ENCODE data around the gene CHST15. TPM values are rescaled to one million over a fixed set of nuclear protein-coding genes. Genes with fewer than 3 reads are reported as not detected.
A peak's percentile ranks its signal among the peaks of the same experiment; 100 is the strongest.
"Not testable (repeated sequence)": the region's sequence is repeated elsewhere in the genome, so short reads cannot be mapped to it uniquely, and the experiment has no call there.

The CHST15 gene
- polyA plus RNA-seq, 1 experiment = 3.2 TPM

DNA sequence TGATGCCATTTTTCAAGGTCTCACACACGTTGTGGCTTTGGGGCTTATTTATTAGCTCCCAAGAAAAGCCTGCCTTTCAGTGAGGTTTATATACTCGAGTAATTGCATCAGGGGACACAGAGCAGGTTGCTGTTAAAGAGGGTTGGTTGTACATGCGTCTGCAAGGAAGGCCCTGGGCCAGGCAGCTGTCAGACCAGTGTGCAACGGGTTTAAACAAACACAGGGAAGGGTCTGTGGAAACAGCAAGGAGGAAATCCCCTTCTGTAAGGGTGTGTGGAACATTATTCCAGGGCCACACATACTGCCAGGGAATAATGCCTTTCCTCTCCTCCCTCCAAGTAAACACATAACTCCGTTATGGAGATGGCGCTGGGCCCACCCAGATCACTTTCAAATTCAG, 1.7 kb upstream of the CHST15 start:
- H3K27ac ChIP-seq (ENCODE audit: low read depth, low read length) = no peak overlapping the region
- H3K9me3 ChIP-seq (ENCODE audit: control insufficient read depth, insufficient read depth, low read length) = peaks cover 2% of the 10 kb centered on the region
- no peak overlapping the region for H3K4me3 ChIP-seq (ENCODE audit: low read depth, low read length)
- POLR2A ChIA-PET = no interaction called here
- H3K27me3 ChIP-seq (ENCODE audit: control insufficient read depth, insufficient read depth, low read length) = peaks cover 64% of the 10 kb centered on the region
- DNase-seq (ENCODE audit: low read depth, low spot score) = no peak
- TF ChIP-seq, protein P1, sequence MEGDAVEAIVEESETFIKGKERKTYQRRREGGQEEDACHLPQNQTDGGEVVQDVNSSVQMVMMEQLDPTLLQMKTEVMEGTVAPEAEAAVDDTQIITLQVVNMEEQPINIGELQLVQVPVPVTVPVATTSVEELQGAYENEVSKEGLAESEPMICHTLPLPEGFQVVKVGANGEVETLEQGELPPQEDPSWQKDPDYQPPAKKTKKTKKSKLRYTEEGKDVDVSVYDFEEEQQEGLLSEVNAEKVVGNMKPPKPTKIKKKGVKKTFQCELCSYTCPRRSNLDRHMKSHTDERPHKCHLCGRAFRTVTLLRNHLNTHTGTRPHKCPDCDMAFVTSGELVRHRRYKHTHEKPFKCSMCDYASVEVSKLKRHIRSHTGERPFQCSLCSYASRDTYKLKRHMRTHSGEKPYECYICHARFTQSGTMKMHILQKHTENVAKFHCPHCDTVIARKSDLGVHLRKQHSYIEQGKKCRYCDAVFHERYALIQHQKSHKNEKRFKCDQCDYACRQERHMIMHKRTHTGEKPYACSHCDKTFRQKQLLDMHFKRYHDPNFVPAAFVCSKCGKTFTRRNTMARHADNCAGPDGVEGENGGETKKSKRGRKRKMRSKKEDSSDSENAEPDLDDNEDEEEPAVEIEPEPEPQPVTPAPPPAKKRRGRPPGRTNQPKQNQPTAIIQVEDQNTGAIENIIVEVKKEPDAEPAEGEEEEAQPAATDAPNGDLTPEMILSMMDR (IDR thresholded peaks at IDR 0.05; ENCODE audit: low read depth, low read length) = no peak
- CTCF ChIA-PET = no interaction called here

DNA sequence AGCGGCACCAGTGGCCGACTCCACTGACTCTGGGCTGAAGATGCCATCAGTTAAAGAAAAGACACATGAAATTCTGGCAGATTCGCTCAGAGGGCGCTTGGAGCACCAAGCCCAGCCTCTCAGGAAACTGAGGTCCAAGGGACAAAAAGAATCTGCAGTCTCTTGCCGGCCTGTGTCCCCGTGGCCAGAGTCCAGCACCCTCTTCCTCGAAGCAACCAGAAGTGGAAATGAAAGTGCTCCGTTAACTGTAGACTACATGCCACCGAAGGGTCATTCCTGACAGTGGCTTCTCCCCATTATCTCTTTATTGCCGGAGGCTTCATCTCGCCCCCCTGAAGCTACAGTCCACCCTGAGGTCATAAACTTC, 1.0 kb upstream of the CHST15 start:
- TF ChIP-seq, protein P1 (IDR thresholded peaks at IDR 0.05; ENCODE audit: low read depth, low read length) = no peak
- Histone ChIP-seq H3K27ac (ENCODE audit: low read depth, low read length) (no peak overlapping the region), H3K4me3 (ENCODE audit: low read depth, low read length) (no peak overlapping the region), H3K9me3 (ENCODE audit: control insufficient read depth, insufficient read depth, low read length) (peaks cover 2% of the 10 kb centered on the region), H3K27me3 (ENCODE audit: control insufficient read depth, insufficient read depth, low read length) (peaks cover 71% of the 10 kb centered on the region)
- ChIA-PET POLR2A (no interaction called here), CTCF (no interaction called here)
- no peak for DNase-seq (ENCODE audit: low read depth, low spot score)

DNA sequence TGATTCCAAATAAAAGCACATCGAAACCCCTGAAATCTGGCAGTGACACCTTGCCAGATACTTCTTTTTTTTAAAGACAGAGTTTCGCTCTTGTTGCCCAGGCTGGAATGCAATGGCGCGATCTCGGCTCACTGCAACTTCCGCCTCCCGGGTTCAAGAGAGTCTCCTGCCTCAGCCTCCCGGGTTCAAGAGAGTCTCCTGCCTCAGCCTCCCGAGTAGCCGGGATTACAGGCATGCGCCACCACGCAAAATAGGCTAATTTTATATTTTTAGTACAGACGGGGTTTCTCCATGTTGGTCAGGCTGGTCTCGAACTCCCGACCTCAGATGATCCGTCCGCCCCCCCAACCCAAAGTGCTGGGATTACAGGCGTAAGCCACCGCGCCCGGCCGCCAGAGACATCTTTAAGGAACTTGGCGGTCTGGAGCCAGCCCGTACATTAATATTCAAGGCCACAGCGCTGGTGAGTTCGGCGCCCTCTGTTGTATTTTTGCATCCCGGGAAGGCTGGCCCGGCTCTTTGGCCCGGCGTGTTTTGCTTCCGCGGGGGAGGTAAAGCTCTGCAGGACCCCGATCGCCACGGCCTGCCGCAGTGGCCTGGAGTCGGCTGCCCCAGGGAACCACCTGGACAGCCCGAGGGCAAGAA, 498 bp upstream of the CHST15 start:
- DNase-seq (ENCODE audit: low read depth, low spot score); H3K9me3 ChIP-seq (ENCODE audit: control insufficient read depth, insufficient read depth, low read length); POLR2A ChIA-PET; H3K27ac ChIP-seq (ENCODE audit: low read depth, low read length); CTCF ChIA-PET: not testable (repeated sequence)
- Histone ChIP-seq H3K4me3 (ENCODE audit: low read depth, low read length) (peak overlapping the region; percentile 49), H3K27me3 (ENCODE audit: control insufficient read depth, insufficient read depth, low read length) (peaks cover 70% of the 10 kb centered on the region)

DNA sequence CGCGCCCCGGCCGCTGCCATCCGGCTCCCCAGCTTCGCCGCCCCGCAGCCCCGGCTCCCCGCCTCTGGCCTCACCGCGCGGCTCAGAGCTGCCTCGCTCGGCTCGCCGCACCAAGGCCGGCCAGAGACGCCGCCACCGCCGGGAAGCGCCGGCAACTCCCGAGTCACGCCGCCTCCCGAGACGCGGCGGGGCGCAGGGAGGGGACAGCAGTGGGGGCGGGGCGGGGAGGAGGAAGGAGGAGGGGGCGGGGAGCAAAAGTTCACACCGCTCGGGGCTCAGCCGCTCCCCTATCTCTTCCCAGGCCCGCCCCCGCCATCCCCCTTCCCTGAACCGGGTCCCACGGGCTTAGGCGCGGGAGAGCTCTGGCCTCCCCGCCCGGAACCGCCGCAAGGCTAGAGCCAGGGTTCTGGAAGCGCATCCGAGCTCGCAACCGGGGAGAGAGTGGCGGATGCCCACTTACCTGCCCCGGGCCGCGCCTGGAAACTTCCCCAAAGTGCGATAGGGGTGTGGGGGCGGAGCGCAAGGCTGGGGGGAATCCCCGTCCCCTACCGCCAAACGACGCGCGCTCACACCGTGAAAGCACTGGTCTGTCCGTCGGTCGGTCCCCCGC, 1.0 kb downstream of the CHST15 start:
- DNase-seq (ENCODE audit: low read depth, low spot score) = no peak
- POLR2A ChIA-PET = no interaction called here
- Histone ChIP-seq H3K4me3 (ENCODE audit: low read depth, low read length) (peak overlapping the region; percentile 46), H3K9me3 (ENCODE audit: control insufficient read depth, insufficient read depth, low read length) (peaks cover 2% of the 10 kb centered on the region), H3K27ac (ENCODE audit: low read depth, low read length) (no peak overlapping the region), H3K27me3 (ENCODE audit: control insufficient read depth, insufficient read depth, low read length) (peaks cover 65% of the 10 kb centered on the region)
- TF ChIP-seq, protein P1 (IDR thresholded peaks at IDR 0.05; ENCODE audit: low read depth, low read length) = no peak
- CTCF ChIA-PET = interaction anchor here (1.0 kb wide), 1 partner anchor 297 kb away, joined by 5 read pairs; no protein-coding TSS in a partner anchor

DNA sequence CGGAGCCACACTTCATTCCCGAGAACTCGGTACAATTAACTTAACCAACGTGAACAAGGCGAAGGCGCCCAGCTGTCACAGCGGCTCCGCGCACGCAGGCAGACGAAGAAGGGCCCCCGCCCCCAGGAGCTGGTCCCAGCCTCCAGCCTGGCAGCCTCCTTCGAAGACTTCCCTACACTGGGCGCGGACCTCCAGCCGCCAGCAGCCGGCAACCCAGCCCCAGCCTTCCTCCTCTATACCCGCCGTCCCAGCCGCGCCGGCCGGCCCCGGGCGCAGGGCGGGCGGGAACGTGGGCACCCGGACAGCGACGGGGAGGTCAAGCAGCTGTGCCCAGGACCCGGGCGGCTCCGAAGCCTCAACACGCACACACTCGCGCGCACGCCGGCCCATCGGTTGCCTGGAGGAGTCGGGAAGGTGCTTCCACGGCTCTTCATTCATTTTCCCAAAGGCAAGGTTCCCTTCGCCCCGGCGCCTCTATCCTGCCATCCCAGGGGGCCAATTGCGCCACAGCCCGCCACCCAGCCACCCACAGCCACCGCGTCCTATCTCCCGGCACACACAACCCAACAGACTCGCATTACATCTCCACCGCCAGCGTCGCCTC, 1.6 kb downstream of the CHST15 start:
- H3K4me3 ChIP-seq (ENCODE audit: low read depth, low read length) = peak overlapping the region; percentile 35
- H3K27ac ChIP-seq (ENCODE audit: low read depth, low read length) = no peak overlapping the region
- peaks cover 62% of the 10 kb centered on the region for H3K27me3 ChIP-seq (ENCODE audit: control insufficient read depth, insufficient read depth, low read length)
- DNase-seq (ENCODE audit: low read depth, low spot score) = no peak
- H3K9me3 ChIP-seq (ENCODE audit: control insufficient read depth, insufficient read depth, low read length) = peaks cover 2% of the 10 kb centered on the region
- ChIA-PET POLR2A (no interaction called here), CTCF (no interaction called here)
- TF ChIP-seq, protein P1 (IDR thresholded peaks at IDR 0.05; ENCODE audit: low read depth, low read length) = no peak
